LoVo (cell line): ENCODE results near the gene GSC2.

ENCODE experiments used
- DNase-seq: peaks from one replicate; pipeline ENCODE4 v3.0.0-alpha.2; 2016; ENCODE audit warnings: low spot score

GSC2 gene

DNA sequence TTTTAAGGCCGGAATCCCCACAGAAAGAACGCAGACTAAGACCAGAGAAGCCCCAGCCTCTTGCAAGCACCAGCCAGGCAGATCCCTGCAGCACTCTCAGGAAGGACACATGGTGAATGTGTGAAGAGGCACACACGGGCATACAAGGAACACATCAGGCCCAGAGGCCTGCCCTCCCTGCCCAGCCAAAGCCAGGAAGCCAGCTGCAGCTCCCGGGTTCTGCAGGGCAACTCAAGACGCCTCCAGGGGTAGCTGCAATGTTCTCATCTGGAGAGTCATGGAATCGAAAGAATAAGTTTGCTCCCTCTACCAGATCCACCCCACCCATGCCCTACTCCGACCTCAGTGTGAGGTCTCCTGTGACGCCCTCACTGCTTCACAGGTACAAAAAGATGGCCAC is 30.1 kb downstream of the GSC2 start:
- DNase-seq: no peak

DNA sequence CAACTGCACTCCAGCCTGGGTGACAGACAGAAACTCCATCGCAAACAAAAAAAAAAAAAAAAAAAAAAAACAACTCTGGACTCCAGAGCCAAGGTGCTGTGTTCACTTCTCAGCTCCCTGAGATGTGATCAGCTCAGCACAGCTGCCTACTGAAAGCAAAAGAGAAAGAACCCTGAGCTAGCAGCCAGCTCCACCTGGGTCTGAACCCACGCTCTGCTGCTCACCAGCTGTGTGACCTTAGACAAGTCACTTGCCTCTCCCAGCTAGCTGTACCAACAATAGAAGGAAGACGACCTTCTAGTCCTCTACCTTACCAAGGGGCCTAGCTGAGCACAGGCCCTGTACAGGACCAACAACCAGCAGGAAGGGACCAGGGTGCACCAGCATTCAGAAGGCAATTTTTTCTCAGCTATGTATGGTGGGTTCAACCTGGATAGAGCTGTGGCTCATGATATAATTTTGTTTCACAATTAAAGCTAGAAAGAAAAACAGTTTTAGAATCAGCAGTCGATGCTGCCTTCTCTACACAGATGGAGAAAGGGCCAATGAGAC is 31.7 kb downstream of the GSC2 start:
- DNase-seq: no peak

DNA sequence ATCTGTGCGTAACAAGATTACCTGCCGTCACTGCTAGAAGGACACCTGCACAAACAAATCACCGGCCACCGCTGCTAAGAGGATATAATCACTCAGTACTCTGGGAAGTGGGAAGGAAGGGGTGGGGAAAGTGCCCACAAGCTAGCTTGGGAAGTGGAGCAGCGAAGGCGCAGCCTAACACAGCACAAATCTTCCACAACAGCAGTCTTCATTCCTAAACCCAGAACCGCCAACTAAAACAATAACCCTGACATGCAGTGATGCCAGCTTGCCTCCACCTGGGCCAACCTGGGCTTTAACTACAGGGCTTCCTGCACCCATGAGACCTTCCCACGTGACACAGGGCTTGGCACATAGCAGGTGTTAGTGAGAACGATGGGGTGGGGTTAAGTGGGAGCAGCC is 33.0 kb downstream of the GSC2 start:
- DNase-seq: no peak

DNA sequence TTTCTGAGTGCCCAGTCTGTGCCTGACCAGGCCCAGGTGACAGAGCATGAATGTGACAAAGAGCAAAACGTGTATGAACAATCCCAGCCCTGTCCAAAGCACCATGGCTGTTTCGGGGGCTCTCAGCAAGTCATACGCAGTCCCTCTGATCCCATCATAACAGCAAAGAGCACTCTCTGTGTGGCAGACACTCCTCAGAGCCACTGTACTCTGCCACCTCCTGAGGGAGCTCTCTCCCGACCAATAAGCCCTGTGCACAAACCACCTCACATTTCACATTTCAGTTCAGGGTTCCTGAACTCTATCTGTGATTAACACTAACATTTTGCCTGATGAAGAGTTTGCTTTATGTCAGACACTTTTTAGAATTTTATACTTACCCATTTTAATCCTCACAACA is 34.5 kb downstream of the GSC2 start:
- DNase-seq: no peak

DNA sequence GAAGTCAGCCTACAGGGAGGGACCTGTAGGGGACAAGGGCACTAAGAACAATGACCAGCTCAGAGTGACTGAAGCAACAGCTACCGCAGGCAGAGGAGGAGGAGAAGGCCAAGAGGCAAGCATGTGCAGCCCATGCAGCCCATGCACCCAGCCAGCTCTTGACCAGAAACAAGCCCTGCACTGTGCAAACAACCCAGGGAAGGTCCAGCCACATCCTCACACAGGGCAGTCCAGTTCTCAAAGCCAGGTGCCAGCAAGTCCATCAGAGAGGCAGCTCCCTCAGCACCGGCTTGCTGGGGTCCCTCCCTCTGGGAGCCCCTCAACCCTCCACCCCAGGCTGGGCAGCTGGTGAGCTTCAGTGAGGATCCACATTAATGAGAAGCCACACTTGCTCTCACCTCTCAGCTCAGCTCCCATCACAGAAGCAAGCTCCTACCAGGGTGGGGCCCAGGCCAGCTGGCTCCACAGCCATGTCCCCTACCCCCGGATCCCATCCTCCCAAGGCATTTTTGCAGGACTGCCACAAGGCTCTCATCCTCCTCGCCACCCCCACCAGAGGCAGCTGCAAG is 35.0 kb downstream of the GSC2 start:
- DNase-seq: no peak

DNA sequence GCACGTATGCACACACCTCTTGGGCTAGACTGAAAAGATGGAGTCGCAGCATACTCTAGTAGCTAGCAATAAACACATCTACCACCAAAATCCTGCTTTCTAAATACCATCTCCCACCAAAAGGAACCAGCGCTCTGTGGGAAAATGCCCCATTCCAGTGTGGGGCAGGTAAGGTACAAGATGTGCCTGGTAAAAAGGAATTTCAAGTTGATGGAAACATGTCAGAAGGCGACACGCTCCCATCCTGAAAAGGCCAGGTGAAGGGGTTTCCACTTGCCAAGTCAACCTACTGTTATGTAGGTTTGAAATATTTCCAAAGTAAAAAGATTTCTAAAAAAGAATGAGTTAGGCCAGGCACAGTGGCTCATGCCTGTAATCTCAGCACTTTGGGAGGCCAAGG is 36.7 kb downstream of the GSC2 start:
- no peak for DNase-seq

DNA sequence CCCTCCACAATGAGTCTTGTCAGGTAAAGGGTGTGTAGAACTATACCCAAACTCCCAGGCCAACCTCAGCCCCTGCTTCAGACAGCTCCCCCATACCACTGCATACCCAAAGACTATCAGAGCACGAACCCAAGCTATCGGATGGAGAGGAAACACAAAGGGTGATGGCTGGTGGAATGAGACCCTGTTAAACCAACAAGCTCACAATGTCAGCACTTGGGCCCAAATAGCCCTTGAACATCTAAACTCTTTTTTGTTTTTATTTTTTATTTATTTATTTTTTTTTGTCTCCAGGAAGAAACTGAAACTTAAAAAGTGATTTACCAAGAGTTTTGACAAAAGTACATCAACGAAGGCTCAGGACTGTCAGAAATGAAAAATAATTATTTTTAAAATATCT is 38.5 kb downstream of the GSC2 start:
- DNase-seq: no peak

DNA sequence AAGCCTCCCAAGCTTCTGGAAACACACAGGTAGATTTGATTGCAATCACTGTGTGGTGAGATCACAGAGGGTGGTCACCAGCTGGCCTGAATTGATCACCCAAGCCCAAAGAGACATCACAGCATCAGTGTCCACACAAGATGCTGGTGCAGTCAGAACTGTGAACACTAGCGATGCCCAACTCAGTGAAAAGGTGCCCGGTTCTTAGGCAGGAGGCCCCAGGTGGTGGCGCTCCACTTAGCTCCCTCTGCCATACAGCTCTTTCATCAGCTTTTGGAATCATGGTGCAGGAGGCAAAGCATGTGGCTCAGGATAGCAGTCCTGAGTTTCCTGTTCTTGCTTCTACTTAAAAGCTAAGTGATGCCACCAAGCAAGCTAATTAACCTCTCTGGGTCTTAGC is 39.0 kb downstream of the GSC2 start:
- no peak for DNase-seq

DNA sequence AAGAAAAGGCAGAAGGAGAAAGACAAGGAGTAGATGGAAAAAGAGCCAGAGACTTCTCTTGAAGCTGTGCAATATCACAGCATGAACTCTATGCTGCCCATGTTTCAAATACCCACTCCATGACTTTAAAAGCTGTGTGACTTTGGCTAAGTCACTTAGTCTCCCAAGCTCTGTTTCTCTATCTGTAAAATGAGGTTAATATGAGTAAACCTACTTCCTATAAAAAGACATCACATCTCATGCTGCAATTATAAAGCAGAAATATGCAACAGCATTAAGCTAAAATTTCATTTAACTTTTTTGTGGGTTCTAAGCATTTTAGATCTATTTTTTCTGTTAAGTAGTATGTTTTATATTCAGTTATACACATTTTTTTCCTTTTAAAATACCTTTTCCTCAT is 39.4 kb downstream of the GSC2 start:
- DNase-seq: no peak

DNA sequence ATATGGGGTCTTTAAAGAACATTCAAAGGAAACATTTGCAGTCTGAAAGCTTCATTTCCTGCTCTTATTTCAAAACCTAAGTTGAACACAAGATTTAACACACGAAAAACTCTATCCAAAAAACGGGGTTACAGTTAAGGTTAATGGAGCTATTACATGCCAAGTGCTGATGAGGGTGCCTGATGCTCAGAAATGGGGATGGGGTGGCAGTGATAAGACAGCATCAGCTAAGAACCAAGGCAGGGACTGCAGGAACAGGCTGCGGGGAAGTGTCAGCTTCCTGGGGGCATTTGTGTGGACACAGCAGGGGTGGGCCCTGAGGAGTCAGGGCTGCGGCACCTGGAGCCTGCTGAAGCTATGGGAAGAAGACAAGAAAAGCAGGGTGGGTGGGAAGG is 40.0 kb downstream of the GSC2 start:
- DNase-seq: no peak

DNA sequence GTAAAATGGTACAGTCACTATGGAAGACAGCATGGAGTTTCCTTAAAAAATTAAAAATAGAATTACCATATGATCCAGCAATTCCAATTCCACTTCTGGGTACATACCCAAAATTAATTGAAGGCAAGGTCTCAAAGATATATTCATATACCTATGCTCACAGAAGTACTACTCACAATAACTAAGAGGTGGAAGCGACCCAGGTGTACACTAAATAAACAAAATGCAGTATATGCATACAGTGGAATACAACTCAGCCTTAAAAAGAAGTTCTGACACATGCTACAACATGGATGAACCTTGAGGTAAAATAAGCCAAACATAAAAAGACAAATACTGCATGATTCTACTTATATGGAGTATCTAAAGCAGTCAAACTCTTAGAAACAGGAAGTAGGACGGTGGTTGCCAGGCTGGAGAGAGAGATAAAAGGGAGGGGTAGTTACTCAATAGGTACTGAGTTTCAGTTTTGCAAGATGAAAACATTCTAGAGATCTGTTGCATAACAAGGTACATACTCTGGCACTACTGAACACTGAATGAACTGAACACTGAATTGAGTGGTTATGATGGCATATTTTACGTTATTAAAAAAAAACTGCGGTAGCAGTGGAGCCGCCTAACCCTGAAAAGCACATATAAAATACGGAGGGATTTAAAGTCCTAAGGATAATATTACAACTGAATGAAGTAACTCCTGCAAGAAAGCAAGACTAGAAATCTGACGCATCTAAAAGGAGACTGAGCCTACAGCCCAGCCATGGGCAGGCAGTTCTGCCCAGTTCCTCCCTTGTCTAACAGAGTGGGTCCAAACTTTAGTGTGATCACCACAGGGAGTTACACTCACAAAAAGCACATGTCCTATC is 40.7 kb downstream of the GSC2 start:
- peak; percentile 4 for DNase-seq

DNA sequence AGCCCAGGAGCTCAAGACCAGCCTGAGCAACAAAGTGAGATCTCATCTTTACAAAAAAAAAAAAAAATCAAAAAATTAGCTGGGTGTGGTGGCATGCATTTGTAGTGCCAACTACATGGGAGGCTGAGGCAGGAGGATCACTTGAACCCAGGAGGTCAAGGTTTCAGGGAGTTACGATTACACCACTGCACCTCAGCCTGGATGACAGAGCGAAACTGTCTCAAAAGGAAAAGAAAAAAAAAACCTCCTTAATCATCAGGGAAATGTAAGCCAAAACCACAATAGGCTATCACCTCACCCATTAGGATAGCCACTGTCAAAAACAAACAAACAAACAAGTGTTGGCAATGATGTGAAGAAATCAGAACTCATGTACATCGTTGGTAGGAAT is 41.3 kb downstream of the GSC2 start:
- DNase-seq: no peak

DNA sequence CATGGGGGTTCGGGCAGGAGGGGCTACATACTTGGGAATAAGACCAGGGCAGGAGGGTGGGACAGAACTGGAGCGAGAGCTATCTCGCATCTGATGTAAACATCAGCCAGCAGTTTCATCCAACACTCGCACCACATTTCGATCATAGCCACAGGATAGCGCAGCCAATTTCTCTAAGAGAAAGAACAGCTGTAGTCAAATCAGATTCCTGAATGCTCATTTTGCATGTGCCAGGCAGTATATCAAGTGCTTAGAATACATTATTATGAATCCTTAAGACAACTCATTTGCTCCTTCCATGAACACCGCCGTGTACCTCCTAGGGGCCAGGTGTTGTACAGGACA is 42.4 kb downstream of the GSC2 start:
- no peak for DNase-seq

DNA sequence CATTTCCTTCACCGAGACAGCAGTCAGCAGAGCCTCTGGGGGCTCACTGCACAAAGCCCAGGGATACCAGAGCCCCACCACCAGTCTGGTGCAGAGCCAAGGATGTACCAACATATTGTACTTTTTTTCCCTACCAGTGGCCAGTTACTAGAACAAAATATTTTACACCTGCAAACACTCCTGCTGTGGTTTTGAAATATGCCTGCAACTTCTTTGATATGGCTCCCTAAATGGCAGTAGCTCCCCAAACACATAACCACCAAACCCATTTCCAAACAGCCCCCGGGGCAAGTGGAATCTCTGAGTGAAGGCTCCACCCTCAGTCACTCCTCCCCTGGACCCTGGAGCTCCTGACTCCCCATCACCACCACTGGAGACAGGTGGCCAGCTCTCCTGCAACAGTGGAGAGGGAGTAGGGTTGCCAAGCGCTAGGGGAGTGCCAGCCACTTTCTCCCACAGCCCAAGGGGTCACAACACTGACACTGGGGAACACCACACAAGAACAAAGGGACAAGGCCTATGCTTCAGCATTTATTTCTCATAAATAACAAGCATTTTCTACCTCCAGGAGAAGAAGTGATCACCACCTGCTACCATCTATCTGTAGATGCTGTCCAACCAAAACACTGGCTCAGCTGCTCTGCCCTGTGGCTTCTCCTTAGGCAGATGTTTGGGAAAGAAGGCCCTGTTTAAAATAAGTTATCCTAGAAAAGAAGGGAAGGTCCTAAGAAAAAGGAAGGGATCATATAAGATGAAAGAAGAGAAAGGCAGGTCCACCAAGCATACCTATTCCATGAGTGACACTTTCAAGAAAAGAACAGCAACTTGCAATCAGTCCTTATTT is 43.0 kb downstream of the GSC2 start:
- DNase-seq: no peak

DNA sequence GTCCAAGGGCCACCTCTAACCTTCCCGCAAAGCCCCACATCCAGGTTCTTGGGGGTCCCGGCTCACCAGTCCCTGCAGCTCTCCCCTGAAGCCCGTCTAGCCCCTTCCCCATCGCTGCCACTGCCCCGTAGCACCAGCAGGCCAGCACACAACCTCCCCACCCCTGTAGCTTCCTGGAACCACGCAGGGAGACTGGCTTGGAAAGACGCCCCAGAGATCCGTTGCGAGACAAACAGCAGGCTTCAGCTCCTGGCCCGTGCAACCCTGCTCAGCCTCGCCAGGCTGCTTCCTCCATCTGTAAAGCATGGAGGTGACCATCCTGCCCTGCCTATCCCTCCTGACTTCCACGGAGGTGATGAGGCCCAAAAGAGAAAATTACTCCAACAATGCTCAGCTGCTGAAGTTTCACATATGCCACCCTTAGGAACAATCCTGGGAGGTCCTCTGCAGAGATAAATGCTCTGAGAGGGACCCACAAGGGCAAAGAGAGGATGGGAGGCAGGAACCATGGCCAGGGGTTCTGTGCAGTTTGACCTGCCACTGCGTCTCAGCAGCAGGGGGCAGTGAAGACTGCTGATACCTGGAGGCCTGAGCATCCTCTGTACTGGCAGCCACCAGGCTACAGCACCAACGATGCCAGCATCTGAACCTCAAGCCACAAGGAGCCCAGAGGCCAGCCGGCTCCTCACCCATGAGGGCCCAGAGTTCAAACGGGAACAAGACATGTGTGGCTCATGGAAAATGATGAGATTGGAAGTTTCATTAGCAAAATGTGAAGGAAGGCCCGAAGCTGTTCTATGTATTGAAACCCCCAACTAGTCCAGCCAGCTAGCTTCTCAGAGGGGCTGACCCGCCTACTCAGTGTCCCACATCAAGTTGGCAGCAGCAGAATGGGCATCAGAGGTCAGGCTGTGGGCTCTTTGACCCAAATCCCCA is 44.0 kb downstream of the GSC2 start:
- no peak for DNase-seq

DNA sequence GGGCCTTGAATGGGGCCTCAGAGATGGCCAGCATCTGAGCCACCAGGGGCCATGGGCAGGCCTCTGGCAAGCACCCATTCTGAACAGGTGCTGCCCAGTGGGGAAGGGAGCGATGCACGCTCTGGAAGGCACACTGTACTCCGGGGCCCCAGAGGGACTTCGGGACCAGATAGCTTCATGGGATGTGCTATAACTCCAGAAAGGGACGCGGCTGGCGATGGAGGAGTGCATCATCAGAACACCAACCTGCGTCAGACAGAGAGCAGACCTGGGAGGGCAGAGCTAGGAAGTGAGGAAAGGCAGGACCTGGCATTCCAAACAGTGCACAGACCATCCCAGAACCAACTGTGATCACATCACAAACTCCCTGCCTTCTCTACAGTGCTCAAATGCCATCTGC is 44.6 kb downstream of the GSC2 start:
- no peak for DNase-seq

DNA sequence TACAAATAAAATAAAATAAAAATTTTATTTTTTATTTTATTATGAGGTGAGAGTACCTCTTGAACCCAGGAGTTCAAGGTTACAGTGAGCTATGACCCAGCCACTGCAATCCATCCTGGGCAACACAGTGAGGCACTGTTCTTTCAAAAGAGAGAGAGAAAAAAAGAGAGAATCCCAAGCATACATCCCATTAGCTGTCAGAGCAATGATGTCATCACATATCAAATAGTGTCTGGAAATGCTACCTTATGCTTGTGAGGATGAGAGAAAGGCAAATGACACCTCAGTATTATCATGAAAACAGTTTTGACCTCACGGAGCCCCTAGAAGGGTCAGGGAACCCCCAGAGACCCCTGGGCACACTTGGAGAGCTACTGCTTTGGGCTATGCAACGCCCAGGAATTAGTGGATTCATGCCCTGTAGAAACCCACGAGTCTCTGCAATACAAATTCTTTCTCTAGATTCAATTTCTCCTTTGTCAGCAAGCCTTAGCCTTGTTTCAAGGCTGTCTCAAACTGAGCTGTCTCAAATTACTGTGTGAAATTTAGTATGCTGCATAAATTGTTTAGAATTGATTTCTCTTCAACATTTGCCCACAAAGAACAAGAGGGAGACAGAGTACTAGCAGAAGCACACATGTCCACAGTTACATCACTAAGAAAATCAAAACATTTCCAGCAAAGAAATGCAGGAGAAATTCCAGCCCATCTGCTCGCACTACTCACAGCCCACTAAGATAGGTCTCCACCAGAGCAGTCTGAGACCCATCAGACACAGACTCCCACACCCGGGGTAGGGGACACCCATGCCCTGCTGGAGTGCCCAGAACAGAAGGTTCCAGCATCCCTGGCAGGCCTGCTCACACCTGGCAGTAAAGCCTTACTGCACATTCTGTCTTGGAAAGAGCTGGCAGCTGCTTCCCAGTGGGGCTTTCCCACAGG is 45.9 kb downstream of the GSC2 start:
- DNase-seq: no peak

DNA sequence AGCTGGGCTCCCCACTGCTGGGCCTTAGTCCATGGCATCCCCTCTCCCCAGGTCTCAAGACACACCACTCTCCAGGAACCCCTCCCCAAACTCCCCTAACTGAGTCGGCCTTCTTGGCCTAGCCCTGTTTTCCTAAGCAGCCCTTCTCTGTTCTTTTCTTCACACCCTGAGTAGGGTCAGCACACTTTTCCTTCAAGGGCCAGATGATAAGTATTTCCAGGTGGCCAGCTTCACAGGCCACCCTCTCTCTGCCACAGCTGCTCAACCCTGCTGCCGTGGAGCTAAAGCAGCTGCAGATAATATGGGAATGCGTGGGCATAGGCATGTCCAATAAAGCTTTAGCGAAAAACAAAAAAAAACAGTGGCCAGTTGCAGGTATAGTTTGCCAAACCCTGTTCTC is 51.9 kb downstream of the GSC2 start:
- DNase-seq: no peak

DNA sequence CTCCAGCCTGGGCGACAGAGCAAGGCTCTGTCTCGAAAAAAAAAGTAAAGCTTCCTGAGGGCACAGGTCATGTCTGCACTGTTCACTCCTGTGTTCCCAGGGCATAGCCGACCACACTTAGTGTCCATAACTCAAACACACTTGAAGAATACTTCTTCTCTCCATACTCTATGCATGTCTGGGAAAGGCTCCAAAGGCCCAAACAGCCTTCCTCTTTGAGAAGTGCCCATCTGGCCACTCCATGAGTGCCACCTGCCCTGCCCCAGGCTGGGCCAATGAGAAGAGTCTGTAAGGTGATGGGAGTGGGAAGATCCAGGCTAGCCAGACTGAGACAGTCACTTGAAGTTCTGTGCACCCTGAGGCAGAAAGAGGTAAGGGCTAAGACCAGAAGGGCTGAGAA is 52.6 kb downstream of the GSC2 start:
- no peak for DNase-seq
